Esophagus squamous epithelium (tissue), 4 donors: Measurements from ENCODE around the gene CEMP1.

ENCODE experiments used
- POLR2A ChIP-seq, 4 donors: fragments of 450-650 bp; IDR thresholded peaks; one replicate each; pipeline ENCODE4 v1.6.1; 2017; ENCODE audit warnings: antibody characterized with exemption in 4 of 4, mild to moderate bottlenecking in 4 of 4, moderate library complexity in 3 of 4
- TF ChIP-seq, protein P1 (sequence below), 6 experiments: fragments of 450-650 bp in 4 of 6; fragments of 200-600 bp in 2 of 6; sonication (generic) in 2 of 6; IDR thresholded peaks; one replicate each; pipeline ENCODE4 v1.5.1; 2016 to 2019; ENCODE audit warnings: antibody characterized with exemption in 6 of 6, mild to moderate bottlenecking in 4 of 6, moderate library complexity in 4 of 6

- TF ChIP-seq POLR2A (IDR thresholded peaks at IDR 0.05), result no peak
- TF ChIP-seq, protein P1, sequence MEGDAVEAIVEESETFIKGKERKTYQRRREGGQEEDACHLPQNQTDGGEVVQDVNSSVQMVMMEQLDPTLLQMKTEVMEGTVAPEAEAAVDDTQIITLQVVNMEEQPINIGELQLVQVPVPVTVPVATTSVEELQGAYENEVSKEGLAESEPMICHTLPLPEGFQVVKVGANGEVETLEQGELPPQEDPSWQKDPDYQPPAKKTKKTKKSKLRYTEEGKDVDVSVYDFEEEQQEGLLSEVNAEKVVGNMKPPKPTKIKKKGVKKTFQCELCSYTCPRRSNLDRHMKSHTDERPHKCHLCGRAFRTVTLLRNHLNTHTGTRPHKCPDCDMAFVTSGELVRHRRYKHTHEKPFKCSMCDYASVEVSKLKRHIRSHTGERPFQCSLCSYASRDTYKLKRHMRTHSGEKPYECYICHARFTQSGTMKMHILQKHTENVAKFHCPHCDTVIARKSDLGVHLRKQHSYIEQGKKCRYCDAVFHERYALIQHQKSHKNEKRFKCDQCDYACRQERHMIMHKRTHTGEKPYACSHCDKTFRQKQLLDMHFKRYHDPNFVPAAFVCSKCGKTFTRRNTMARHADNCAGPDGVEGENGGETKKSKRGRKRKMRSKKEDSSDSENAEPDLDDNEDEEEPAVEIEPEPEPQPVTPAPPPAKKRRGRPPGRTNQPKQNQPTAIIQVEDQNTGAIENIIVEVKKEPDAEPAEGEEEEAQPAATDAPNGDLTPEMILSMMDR (IDR thresholded peaks at IDR 0.05), result no peak
Measured at GRCh38 chr16:2497116-2497630, 34.0 kb downstream of the CEMP1 start.
